HFFc6 (cell line): ENCODE measurements around the gene MXI1. TPM values are rescaled to one million over a fixed set of nuclear protein-coding genes. Genes with fewer than 3 reads are reported as not detected.

Source experiments
- DNase-seq: peaks from one replicate; pipeline ENCODE4 v3.0.0-alpha.2; 2018
- H3K27ac Mint-ChIP-seq: 2 replicates; pipeline ENCODE4 v1.8.0; 2020; ENCODE audit warnings: mild to moderate bottlenecking, mixed read lengths
- H3K27me3 Mint-ChIP-seq: 2 replicates; pipeline ENCODE4 v1.8.0; 2021; ENCODE audit warnings: mild to moderate bottlenecking, moderate library complexity, mixed read lengths; ENCODE audit not compliant: insufficient read depth
- H3K36me3 Mint-ChIP-seq: 2 replicates; pipeline ENCODE4 v1.8.0; 2021; ENCODE audit warnings: low read depth, mixed read lengths
- H3K4me1 Mint-ChIP-seq: 2 replicates; pipeline ENCODE4 v1.8.0; 2020; ENCODE audit warnings: low read depth, mixed read lengths
- H3K4me3 Mint-ChIP-seq: 2 replicates; pipeline ENCODE4 v1.8.0; 2020; ENCODE audit warnings: mild to moderate bottlenecking, moderate library complexity, mixed read lengths
- H3K9me3 Mint-ChIP-seq: 2 replicates; pipeline ENCODE4 v1.8.0; 2020; ENCODE audit warnings: mild to moderate bottlenecking, mixed read lengths
- CTCF ChIP-seq: fragments of 200-600 bp; sonication (generic); IDR thresholded peaks from 2 replicates; pipeline ENCODE4 v1.5.0; 2021; ENCODE audit warnings: antibody characterized with exemption, mild to moderate bottlenecking
- total RNA-seq, 6 experiments: library from RNA; stranded (reverse); fragmentation: NEBNext Ultra II Directional; extraction: Animal tissue kit (Norgen Biotek cat#: 25700); gene quantifications; 2 replicates in 1 of 6; 3 replicates in 5 of 6; pipeline ENCODE4 v1.2.3, GENCODE V29; 2021

The MXI1 gene
- total RNA-seq, 6 experiments from 2014 or later, result 5.2 to 11.2 (median 6.2) TPM

GRCh38 chr10:110275128-110275729, 67.8 kb downstream of the MXI1 start:
- no peak for TF ChIP-seq CTCF
- Mint-ChIP-seq H3K4me3 (no peak overlapping the region), H3K36me3 (no peaks in the 10 kb centered on the region), H3K27ac (no peak overlapping the region), H3K9me3 (no peaks in the 10 kb centered on the region), H3K4me1 (peaks cover 15% of the 10 kb centered on the region), H3K27me3 (peaks cover 1% of the 10 kb centered on the region; the same call in 1 of the 2 replicates)
- no peak for DNase-seq

GRCh38 chr10:110276603-110277002, 69.2 kb downstream of the MXI1 start:
- DNase-seq, result no peak
- H3K9me3 Mint-ChIP-seq, result no peaks in the 10 kb centered on the region
- H3K27me3 Mint-ChIP-seq, result peaks cover 1% of the 10 kb centered on the region
- H3K27ac Mint-ChIP-seq, result no peak overlapping the region
- no peaks in the 10 kb centered on the region for H3K36me3 Mint-ChIP-seq
- H3K4me1 Mint-ChIP-seq, result peaks cover 15% of the 10 kb centered on the region
- H3K4me3 Mint-ChIP-seq, result no peak overlapping the region
- no peak for TF ChIP-seq CTCF

- no peak for TF ChIP-seq CTCF
These were observed 70.2 kb downstream of the MXI1 start for GRCh38 chr10:110277591-110277990.

GRCh38 chr10:110278562-110279406, 71.4 kb downstream of the MXI1 start:
- no peak for TF ChIP-seq CTCF
- peak overlapping the region; percentile 71 for H3K4me3 Mint-ChIP-seq
- no peak for DNase-seq
- H3K4me1 Mint-ChIP-seq, result peaks cover 9% of the 10 kb centered on the region
- H3K27me3 Mint-ChIP-seq, result no peaks in the 10 kb centered on the region; the same call in none of the 2 replicates
- no peaks in the 10 kb centered on the region for H3K36me3 Mint-ChIP-seq
- H3K27ac Mint-ChIP-seq, result no peak overlapping the region
- no peaks in the 10 kb centered on the region for H3K9me3 Mint-ChIP-seq

More at GRCh38 chr10:110277591-110277990, 70.2 kb downstream of the MXI1 start:
- no peak overlapping the region for H3K4me3 Mint-ChIP-seq
- no peak overlapping the region for H3K27ac Mint-ChIP-seq
- no peaks in the 10 kb centered on the region for H3K9me3 Mint-ChIP-seq
- DNase-seq, result no peak
- peaks cover 15% of the 10 kb centered on the region for H3K4me1 Mint-ChIP-seq
- H3K27me3 Mint-ChIP-seq, result peaks cover 1% of the 10 kb centered on the region
- no peaks in the 10 kb centered on the region for H3K36me3 Mint-ChIP-seq

- Mint-ChIP-seq H3K27me3 (no peaks in the 10 kb centered on the region; the same call in none of the 2 replicates), H3K27ac (no peak overlapping the region), H3K9me3 (no peaks in the 10 kb centered on the region), H3K4me1 (peaks cover 8% of the 10 kb centered on the region), H3K4me3 (peak overlapping the region; percentile 71), H3K36me3 (no peaks in the 10 kb centered on the region)
- peak; percentile 52 for DNase-seq
- peak; percentile 93 for TF ChIP-seq CTCF
These were observed 72.1 kb downstream of the MXI1 start for GRCh38 chr10:110279407-110279986.
